Hematopoietic multipotent progenitor cell treated with erythropoietin and hydrocortisone succinate and interleukin-3 and kit ligand, for 15 days (in vitro differentiated cells): ENCODE data around the gene PARD3.

Experiments
- DNase-seq: peaks from one replicate; pipeline ENCODE4 v3.0.0-alpha.2; 2015; ENCODE audit warnings: low spot score

Gene PARD3

DNA sequence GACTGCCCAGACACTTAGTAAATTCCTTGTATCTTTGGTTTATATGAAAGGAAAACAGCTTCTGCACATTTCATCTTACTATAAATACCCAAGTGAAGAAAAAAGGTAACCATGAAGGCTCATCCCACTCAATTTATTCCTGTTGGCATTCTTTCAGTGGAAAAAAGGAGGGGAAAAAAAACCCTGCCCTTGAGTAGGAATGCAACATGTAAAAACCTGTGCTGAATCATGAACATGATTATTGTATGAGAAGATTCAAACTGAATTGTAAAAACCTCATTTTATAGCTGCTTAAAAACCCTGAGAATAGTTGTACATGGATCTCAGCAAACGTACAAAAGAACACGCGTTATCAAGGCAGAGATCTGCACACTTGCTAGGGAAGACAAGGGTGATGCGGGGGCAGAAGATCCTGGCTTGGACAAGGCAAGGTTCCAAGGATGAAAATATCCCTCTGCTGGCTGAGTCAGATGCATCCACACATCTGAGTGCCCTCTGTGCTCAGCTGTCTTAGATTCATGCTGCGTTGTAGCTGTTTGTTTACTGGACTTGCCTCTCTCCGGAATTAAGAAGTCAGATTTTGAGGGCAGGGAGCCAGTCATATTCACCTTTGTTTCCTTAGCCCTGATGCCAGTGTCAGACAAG, 658.2 kb downstream of the PARD3 start:
- no peak for DNase-seq

- DNase-seq, result no peak
Measured at GRCh38 chr10:34155812-34156211, 659.3 kb downstream of the PARD3 start.

GRCh38 chr10:34154383-34154900, 660.7 kb downstream of the PARD3 start:
- no peak for DNase-seq

- DNase-seq, result no peak
Measured at GRCh38 chr10:34153663-34154382, 661.3 kb downstream of the PARD3 start.

DNA sequence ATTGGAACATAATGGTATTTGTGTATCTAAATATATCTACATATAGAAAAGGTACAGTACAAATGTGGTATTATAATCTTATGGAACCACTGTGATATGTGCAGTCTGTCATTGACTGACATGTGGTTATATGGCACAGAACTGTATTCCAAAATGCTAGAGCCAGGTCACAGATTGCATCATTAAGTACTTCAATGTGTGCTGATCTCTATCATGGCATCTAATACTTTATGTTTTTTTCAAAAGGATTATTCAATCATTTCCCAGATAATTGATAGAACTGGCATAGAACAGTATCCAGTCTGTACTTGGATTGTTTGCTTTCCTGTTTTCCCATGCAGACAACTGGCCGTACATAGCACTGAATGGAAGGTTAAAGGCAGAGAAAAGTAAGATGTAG, 662.7 kb downstream of the PARD3 start:
- no peak for DNase-seq

GRCh38 chr10:34151931-34152330, 663.2 kb downstream of the PARD3 start:
- DNase-seq, result no peak

GRCh38 chr10:34151481-34151880, 663.6 kb downstream of the PARD3 start:
- DNase-seq, result no peak

DNA sequence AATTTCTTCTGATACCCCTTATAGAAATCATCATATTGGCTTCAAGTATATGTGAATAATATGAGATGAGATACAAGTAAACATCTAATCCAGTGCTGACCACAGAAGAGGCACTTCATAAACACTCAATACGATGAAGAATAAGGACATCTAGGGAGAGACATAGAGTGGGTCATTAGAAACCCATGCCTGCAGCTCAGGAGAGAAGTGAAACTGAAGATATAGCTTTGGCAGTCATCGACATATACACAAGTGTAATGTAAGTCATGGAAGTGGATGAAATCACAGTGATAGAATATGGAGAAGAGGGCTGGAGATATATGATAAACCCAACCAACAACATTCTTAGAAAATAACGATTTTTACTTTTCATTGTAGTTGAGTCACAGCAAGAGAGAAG, 665.0 kb downstream of the PARD3 start:
- no peak for DNase-seq

GRCh38 chr10:34148305-34148657, 666.8 kb downstream of the PARD3 start:
- no peak for DNase-seq

GRCh38 chr10:34147641-34148304, 667.3 kb downstream of the PARD3 start:
- DNase-seq, result no peak

DNA sequence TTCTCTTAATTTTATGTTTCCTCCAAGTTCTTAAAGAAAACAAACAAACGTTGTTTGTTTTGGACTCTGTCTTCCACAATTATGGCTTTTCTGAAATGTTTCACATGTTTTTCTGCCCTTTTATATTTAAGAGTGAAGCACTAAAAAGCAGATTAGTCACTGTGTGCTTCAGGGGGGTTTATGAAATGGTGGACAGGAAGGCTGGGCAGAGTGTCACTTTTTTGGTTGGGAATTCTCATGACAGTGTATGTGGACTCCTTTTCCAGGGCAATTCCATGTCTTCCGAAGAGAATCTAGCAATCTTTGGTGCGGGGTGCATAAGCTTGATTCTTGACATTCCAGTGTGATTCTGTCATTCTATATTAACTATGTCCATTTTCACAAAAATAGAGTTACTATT, 669.4 kb downstream of the PARD3 start:
- DNase-seq, result no peak

DNA sequence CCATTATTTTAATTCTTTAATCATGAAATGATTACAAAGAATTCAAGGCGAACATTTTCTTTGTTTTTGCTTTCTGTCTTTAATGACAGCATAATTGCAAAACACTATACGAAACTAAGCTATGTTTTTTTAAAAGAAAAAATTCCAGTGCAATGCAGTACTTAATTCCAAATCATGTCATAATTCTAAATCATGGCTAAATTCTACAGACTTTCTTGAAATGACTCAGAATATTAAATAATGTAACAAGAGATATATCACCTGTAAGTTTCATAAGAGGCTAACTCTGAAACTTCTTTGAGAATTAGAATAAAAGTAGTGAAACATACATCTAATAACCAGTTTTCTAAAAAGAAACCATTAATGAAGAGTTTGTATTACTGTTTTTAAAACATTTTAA, 671.6 kb downstream of the PARD3 start:
- DNase-seq, result no peak

DNA sequence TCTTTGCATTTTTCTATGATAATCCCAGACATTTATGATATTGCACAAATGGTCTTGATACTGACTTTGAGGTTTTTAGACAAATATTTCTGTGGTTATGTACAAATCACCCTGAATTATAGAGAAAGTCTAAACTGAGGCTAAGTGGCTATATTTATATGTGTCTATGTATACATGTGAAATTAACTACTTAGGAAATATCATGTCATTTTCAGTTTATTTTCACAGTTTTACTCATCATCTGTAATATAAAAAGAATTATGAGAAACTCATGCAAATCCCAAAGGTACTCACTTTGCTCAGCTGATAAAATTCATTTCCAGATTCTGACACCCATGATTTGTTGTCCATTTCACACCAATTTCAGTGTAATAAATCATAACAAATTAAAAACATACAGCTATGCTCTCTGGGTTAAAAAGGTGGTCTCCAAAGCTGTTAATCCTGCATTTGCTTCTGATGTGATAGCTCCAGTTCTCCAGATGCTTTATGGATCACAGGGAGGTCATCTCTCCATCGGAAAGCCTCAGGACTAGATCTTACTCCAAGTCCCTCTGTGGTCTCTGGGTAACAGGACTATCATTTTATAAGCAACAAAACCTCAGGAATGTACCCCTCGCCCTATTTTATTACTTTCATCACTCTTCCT, 673.9 kb downstream of the PARD3 start:
- DNase-seq, result no peak

GRCh38 chr10:34139559-34139958, 675.5 kb downstream of the PARD3 start:
- no peak for DNase-seq

- DNase-seq, result no peak
Measured at GRCh38 chr10:34137955-34138354, 677.1 kb downstream of the PARD3 start.

GRCh38 chr10:34137201-34137600, 677.9 kb downstream of the PARD3 start:
- no peak for DNase-seq

DNA sequence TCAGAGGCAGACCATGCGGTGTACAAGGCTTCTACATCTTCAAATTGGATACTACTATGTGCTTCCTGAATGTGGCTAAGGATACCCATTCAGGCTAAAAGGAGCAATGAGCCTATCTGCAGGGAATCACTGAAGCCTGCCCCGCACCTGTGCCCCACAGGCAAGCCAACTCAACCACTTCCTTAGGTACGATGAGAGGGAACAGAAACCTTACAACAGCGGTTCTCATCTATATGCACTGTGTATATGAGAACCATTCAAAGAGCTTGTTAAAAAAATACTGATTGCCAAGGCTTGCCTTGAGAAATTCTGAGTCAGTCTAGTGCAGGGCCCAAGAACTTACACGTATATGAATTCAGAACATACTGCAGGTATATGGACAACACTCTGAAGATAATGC, 679.6 kb downstream of the PARD3 start:
- DNase-seq, result no peak

DNA sequence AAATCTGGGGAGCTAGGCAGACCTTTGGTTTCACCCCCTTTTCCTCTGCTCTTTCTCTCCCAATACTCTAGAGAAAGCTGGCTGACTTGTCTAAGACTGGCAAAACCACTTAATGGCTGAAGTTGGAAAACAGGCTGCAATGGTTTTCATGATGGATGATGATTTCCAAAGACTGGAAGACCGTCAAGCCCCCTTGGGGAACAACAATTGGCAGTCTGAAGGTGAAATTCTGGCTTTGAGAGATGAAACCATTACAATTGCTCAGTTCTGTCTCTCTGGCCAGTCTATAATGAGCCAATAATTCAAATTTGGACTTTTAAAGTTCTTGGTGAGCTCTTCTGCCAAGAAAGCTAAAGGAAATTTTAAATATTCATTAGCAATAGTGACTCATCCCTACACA, 680.5 kb downstream of the PARD3 start:
- DNase-seq, result no peak

- no peak for DNase-seq
Measured at GRCh38 chr10:34133406-34133805, 681.7 kb downstream of the PARD3 start.

DNA sequence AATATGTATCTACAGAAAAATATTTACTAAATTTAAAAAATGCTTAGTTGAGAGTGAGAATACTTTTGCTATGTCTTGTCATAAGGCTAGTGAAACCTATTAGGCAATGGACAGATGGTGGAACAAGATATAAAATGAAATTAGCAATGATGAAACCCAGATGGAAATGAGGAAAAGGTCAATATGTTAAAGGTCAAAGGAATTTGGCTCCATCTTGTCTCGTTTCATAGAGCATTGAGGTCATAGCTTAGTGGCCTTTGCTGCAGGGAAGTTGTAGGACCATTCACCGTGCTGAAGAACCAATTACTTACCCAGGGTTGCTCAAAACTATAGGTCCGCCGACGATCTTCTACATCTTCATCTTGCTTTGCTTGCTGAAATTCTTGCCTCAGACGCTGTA, 683.9 kb downstream of the PARD3 start:
- no peak for DNase-seq

GRCh38 chr10:34127676-34128075, 687.4 kb downstream of the PARD3 start:
- no peak for DNase-seq

GRCh38 chr10:34126371-34127151, 688.5 kb downstream of the PARD3 start:
- no peak for DNase-seq
